ENCODE data around the gene ABHD12. TPM values are rescaled to one million over a fixed set of nuclear protein-coding genes. Genes with fewer than 3 reads are reported as not detected.
A peak's percentile ranks its signal among the peaks of the same experiment; 100 is the strongest.

The ABHD12 gene
- total and polyA plus RNA-seq, 10 of the 15 experiments (the other 5 are each of a cell fraction or from before 2014, with no cell fraction given), result 1.5 to 61.8 (median 26.7) TPM

DNA sequence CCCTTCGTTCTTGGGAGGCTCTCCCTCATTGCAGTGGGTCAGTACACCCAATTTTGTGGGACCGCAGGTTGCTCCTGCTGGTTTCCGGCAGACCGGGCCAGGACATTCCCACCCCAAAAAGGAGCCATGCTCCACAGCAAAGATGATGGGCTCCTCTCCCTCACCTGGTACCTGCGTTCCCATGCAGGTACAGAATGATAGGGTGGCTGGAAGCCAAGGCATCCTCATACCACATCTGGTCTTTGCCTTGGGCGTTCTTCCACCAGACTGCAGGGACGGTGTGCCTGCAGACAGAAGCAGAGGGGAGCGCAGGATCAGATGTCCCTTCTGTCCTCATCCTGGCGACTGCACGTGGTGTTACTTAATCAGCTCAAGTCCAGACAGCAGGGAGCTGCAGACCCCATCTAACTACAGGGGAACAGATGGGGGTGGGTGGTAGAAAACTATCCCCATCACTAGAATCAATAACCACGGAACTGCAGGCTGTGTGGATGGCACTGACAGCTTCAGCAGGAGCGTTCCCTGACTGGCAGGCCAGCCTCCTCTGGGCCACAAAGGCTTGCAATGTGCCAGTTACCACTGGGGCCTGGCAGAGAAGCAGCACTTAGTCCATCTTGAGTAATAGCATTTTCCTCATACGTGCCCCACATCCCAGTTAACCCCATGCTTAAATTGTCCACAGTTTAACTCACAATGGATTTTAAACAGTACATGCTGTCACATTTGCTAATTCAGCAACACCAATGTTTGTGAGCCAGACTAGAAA, 70.4 kb downstream of the ABHD12 start:
- DNase-seq (ENCODE audit: low read depth, low spot score) (no peak), FAIRE-seq (no peak), ATAC-seq (no peak)
- Histone ChIP-seq H3K27me3 (replicated peaks in 1 of 2; ENCODE audit: control insufficient read depth in 2 of 2, insufficient read depth in 2 of 2, low read length in 1 of 2) (no peaks in the 10 kb centered on the region), H3K36me3 (ENCODE audit: control insufficient read depth in 2 of 2, insufficient read depth in 2 of 2, low read length in 1 of 2) (peaks cover 16% of the 10 kb centered on the region in 2 experiments), H4K20me1 (ENCODE audit: control insufficient read depth, insufficient read depth) (no peaks in the 10 kb centered on the region), H2AFZ (ENCODE audit: control insufficient read depth, low read depth, low read length) (no peak overlapping the region), H3K79me2 (ENCODE audit: control insufficient read depth, insufficient read depth, low read length) (peaks cover 16% of the 10 kb centered on the region), H3K9ac (ENCODE audit: control insufficient read depth, insufficient read depth, low read length) (no peak overlapping the region), H3K4me3 (no peak overlapping the region), H3K27ac (ENCODE audit: control insufficient read depth, insufficient read depth) (peak overlapping the region; percentile 93), H3K4me2 (ENCODE audit: control insufficient read depth, insufficient read depth) (no peak overlapping the region), H3K9me3 (replicated peaks; ENCODE audit: control insufficient read depth, insufficient read depth, low read length) (no peaks in the 10 kb centered on the region), H3K4me1 (ENCODE audit: control insufficient read depth, insufficient read depth, low read length) (peaks cover 40% of the 10 kb centered on the region)
- intact Hi-C loops (cut with micrococcal nuclease; ENCODE audit: unreplicated experiment), result no loop called here
- ChIA-PET RAD21 (ENCODE audit: unreplicated experiment) (interaction anchor here (0.6 to 1.6 kb wide), 4 partner anchors 9 to 78 kb away, joined by 3 to 7 read pairs (median 4); no protein-coding TSS in a partner anchor), CTCF (interaction anchor here (1.8 kb wide), 1 partner anchor 77 kb away, joined by 6 read pairs; no protein-coding TSS in a partner anchor), POLR2A (no interaction called here), SMC1A (ENCODE audit: uncharacterized antibody, unreplicated experiment) (interaction anchor here (0.6 to 5.1 kb wide), 3 partner anchors 26 to 323 kb away, joined by 3 to 23 read pairs (median 4); no protein-coding TSS in a partner anchor)
- BruUV-seq (replicated peaks), result no TSS peak
- in situ Hi-C loops (cut with MboI), result no loop called here
- 88% methylated on average over 13 of the region's 13 CpGs for WGBS (ENCODE audit: insufficient coverage, insufficient replicate concordance, low lambda C conversion rate, missing lambda C conversion rate)
- TF ChIP-seq, protein P1, sequence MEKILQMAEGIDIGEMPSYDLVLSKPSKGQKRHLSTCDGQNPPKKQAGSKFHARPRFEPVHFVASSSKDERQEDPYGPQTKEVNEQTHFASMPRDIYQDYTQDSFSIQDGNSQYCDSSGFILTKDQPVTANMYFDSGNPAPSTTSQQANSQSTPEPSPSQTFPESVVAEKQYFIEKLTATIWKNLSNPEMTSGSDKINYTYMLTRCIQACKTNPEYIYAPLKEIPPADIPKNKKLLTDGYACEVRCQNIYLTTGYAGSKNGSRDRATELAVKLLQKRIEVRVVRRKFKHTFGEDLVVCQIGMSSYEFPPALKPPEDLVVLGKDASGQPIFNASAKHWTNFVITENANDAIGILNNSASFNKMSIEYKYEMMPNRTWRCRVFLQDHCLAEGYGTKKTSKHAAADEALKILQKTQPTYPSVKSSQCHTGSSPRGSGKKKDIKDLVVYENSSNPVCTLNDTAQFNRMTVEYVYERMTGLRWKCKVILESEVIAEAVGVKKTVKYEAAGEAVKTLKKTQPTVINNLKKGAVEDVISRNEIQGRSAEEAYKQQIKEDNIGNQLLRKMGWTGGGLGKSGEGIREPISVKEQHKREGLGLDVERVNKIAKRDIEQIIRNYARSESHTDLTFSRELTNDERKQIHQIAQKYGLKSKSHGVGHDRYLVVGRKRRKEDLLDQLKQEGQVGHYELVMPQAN (conservative IDR thresholded peaks at IDR 0.05), result no peak
- TF ChIP-seq PAX8 (IDR thresholded peaks at IDR 0.05) (no peak), YBX1 (IDR thresholded peaks at IDR 0.05) (no peak), TBL1XR1 (IDR thresholded peaks at IDR 0.05; ENCODE audit: low read depth, low read length) (no peak), IKZF1 (conservative IDR thresholded peaks at IDR 0.05) (no peak), GABPA (IDR thresholded peaks at IDR 0.05; ENCODE audit: low read depth) (no peak), CBX3 (IDR thresholded peaks at IDR 0.05; ENCODE audit: borderline replicate concordance, low read depth) (no peak), SIX5 (IDR thresholded peaks at IDR 0.05; ENCODE audit: low read depth, low read length, severe bottlenecking) (no peak), ATF7 (IDR thresholded peaks at IDR 0.05; ENCODE audit: low read depth) (no peak), ZNF622 (IDR thresholded peaks at IDR 0.05) (no peak)
- TF ChIP-seq, protein P2, sequence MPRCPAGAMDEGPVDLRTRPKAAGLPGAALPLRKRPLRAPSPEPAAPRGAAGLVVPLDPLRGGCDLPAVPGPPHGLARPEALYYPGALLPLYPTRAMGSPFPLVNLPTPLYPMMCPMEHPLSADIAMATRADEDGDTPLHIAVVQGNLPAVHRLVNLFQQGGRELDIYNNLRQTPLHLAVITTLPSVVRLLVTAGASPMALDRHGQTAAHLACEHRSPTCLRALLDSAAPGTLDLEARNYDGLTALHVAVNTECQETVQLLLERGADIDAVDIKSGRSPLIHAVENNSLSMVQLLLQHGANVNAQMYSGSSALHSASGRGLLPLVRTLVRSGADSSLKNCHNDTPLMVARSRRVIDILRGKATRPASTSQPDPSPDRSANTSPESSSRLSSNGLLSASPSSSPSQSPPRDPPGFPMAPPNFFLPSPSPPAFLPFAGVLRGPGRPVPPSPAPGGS (IDR thresholded peaks at IDR 0.05; ENCODE audit: borderline replicate concordance, insufficient read depth, low read depth, low read length, poor library complexity, severe bottlenecking), result no peak
- TF ChIP-seq, protein P3, sequence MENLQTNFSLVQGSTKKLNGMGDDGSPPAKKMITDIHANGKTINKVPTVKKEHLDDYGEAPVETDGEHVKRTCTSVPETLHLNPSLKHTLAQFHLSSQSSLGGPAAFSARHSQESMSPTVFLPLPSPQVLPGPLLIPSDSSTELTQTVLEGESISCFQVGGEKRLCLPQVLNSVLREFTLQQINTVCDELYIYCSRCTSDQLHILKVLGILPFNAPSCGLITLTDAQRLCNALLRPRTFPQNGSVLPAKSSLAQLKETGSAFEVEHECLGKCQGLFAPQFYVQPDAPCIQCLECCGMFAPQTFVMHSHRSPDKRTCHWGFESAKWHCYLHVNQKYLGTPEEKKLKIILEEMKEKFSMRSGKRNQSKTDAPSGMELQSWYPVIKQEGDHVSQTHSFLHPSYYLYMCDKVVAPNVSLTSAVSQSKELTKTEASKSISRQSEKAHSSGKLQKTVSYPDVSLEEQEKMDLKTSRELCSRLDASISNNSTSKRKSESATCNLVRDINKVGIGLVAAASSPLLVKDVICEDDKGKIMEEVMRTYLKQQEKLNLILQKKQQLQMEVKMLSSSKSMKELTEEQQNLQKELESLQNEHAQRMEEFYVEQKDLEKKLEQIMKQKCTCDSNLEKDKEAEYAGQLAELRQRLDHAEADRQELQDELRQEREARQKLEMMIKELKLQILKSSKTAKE (IDR thresholded peaks at IDR 0.05; ENCODE audit: low read depth, poor library complexity, severe bottlenecking), result no peak
- TF ChIP-seq, protein P4, sequence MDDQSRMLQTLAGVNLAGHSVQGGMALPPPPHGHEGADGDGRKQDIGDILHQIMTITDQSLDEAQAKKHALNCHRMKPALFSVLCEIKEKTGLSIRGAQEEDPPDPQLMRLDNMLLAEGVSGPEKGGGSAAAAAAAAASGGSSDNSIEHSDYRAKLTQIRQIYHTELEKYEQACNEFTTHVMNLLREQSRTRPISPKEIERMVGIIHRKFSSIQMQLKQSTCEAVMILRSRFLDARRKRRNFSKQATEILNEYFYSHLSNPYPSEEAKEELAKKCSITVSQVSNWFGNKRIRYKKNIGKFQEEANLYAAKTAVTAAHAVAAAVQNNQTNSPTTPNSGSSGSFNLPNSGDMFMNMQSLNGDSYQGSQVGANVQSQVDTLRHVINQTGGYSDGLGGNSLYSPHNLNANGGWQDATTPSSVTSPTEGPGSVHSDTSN (IDR thresholded peaks at IDR 0.05; ENCODE audit: insufficient replicate concordance, low read depth, low read length), result no peak
